ENCODE measurements around the gene SPRYD3. TPM values are rescaled to one million over a fixed set of nuclear protein-coding genes. Genes with fewer than 3 reads are reported as not detected.

Gene SPRYD3
- polyA plus RNA-seq = 25.0 and 26.0 TPM in 2 replicates

GRCh38 chr12:53079226-53080117, at the start of gene SPRYD3:
SPRYD3 (minus strand) TSS chr12:53079390; CDS start chr12:53079333, 57 bp downstream.

GRCh38 chr12:53102883-53103807, 24.0 kb upstream of the SPRYD3 start, which contains the start of gene SOAT2:
SOAT2 (plus strand) TSS chr12:53103486; CDS start chr12:53103578, 92 bp downstream.

GRCh38 chr12:53097564-53098353, 18.6 kb upstream of the SPRYD3 start, which contains the start of gene IGFBP6:
IGFBP6 (plus strand) TSS chr12:53097667; CDS start chr12:53097718, 51 bp downstream.

GRCh38 chr12:53049571-53050318, 29.4 kb downstream of the SPRYD3 start, which contains the start of gene TNS2:
TNS2 (plus strand) TSS chr12:53050065; CDS start chr12:53050186, 121 bp downstream.

Other genes with a start within 250 kb of the SPRYD3 start
- gene KRT79, start 245.1 kb downstream of the SPRYD3 start, polyA plus RNA-seq = 0.81 TPM in 1 of 2 replicates, not detected in the other
- gene KRT78, start 230.4 kb downstream of the SPRYD3 start, polyA plus RNA-seq = not detected in 2 replicates
- not detected in 2 replicates for gene KRT8, start 174.3 kb downstream of the SPRYD3 start, polyA plus RNA-seq
- 0.25 TPM in 1 of 2 replicates, not detected in the other for gene KRT18, start 130.3 kb downstream of the SPRYD3 start, polyA plus RNA-seq
- gene EIF4B, start 72.9 kb downstream of the SPRYD3 start, polyA plus RNA-seq = 33.8 and 44.0 TPM in 2 replicates
- gene TNS2, start 29.3 kb downstream of the SPRYD3 start, polyA plus RNA-seq = 1.1 TPM in 1 of 2 replicates, not detected in the other
- gene IGFBP6, start 18.3 kb upstream of the SPRYD3 start, polyA plus RNA-seq = 17.2 and 27.8 TPM in 2 replicates
- not detected in 2 replicates for gene SOAT2, start 24.1 kb upstream of the SPRYD3 start, polyA plus RNA-seq
- 1.6 and 2.4 TPM in 2 replicates for gene ZNF740, start 101.3 kb upstream of the SPRYD3 start, polyA plus RNA-seq
- 23.6 and 24.3 TPM in 2 replicates for gene CSAD, start 101.5 kb upstream of the SPRYD3 start, polyA plus RNA-seq
- gene ITGB7, start 127.9 kb upstream of the SPRYD3 start, polyA plus RNA-seq = not detected in 2 replicates
- gene RARG, start 152.8 kb upstream of the SPRYD3 start, polyA plus RNA-seq = 0.32 and 0.74 TPM in 2 replicates
- not detected in 2 replicates for gene ESPL1, start 188.9 kb upstream of the SPRYD3 start, polyA plus RNA-seq
- 1,122 and 1,202 TPM in 2 replicates for gene PFDN5, start 216.2 kb upstream of the SPRYD3 start, polyA plus RNA-seq
- gene MYG1, start 220.3 kb upstream of the SPRYD3 start, polyA plus RNA-seq = 60.1 and 92.0 TPM in 2 replicates
- gene AAAS, start 242.2 kb upstream of the SPRYD3 start, polyA plus RNA-seq = 6.3 and 19.0 TPM in 2 replicates